Kidney epithelial cell (primary cell): Measurements from ENCODE around the gene SPTBN2. TPM values are rescaled to one million over a fixed set of nuclear protein-coding genes. Genes with fewer than 3 reads are reported as not detected.

Experiments used
- DNase-seq: peaks from one replicate; pipeline ENCODE4 v3.0.0-alpha.2; 2010; ENCODE audit warnings: low read depth
- H3K27me3 ChIP-seq: 2 replicates; pipeline ENCODE4 v1.6.0; 2011; ENCODE audit warnings: low read length; ENCODE audit not compliant: control insufficient read depth, insufficient read depth
- H3K36me3 ChIP-seq: 2 replicates; pipeline ENCODE4 v1.5.1; 2011; ENCODE audit warnings: low read length; ENCODE audit not compliant: control insufficient read depth, insufficient read depth
- H3K4me3 ChIP-seq: 2 replicates; pipeline ENCODE4 v1.5.1; 2011; ENCODE audit warnings: low read depth, mild to moderate bottlenecking, control low read depth, low read length
- CTCF ChIP-seq: IDR thresholded peaks from 2 replicates; pipeline ENCODE4 v1.5.1; 2011; ENCODE audit warnings: mild to moderate bottlenecking, moderate library complexity, low read length, control low read depth, inconsistent platforms; ENCODE audit not compliant: insufficient read depth, poor library complexity, severe bottlenecking
- total RNA-seq: library from RNA; depleted of rRNA; stranded (reverse); fragments of >200 nt; gene quantifications from 2 replicates; pipeline ENCODE4 v1.2.3, GENCODE V29; 2015

Gene SPTBN2
- total RNA-seq, 1 donor from 2014 or later: 79.4 TPM

DNA sequence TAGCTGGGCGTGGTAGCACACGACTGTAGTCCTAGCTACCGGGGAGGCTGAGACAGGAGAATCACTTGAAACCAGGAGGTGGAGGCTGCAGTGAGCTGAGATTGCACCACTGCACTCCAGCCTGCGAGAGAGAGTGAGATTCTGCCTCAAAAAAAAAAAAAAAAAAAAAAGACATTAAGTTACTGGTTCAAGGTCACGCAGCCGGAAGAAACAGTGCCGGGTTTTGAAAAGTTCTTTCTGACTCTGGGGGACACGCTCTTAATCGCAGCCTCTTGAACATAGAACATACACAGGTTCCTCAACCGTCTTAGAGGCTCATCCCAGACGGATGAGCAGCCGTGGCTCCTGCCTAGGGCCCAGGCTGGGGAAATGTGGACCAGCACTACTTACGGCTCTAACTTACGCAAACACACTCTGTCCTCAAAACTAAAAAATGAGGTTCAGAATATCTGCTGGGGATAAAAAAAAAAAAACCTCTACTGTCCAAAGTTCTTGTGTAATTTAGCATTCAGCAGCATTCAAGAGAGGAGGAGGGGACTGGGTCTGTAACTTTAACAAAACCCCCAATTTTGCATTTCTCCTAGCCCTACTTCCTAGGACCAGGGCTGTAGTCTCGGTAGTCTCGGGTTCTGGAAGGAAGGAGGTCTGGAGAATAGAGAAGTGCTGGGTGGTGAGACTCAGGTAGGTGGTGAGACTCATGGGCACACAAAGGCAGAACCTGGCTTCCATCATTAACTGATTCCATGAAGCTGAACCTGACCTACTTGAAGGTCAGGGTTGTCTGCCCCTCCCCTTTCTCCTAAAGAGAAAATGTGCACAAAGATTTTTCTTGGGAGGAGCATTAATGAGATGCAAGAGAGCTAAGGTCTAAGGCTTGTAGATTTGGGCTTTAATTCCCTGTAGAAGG, 6.0 kb downstream of the SPTBN2 start:
- no peak for DNase-seq
- no peaks in the 10 kb centered on the region for H3K36me3 ChIP-seq
- H3K4me3 ChIP-seq: no peak overlapping the region
- TF ChIP-seq CTCF: no peak
- no peaks in the 10 kb centered on the region for H3K27me3 ChIP-seq

- no peak for TF ChIP-seq CTCF
- Histone ChIP-seq H3K27me3 (no peaks in the 10 kb centered on the region), H3K36me3 (no peaks in the 10 kb centered on the region), H3K4me3 (no peak overlapping the region)
- DNase-seq: no peak
These were observed 7.1 kb downstream of the SPTBN2 start for GRCh38 chr11:66721939-66722338.

DNA sequence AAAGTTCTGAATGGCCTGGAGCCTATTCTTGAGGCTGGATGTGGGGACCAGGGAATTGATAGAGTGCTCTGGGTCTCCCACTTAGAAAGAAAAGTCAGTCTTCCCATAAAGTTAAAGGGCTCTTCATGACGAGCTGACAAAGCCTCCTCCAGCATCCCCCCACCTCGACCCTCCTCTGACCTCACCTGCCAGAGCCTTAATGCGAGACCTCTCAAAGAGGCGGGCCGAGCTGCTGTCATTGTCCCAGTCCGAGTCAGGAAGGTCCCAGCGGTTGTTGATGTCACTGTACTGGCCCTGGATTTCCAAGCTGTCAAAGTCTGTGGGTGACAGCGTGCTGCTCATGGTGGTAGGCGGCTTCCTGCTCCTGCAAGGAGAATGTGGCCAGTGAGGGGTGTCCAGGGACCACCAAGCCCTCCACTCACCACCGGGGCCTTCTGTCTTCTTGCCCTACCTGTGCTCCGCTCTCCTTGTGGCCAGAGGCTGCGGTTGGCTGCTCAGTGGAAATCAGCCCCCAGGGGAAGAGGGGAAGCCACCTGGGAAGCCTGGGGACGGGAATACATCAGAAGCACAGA, 8.0 kb downstream of the SPTBN2 start:
- Histone ChIP-seq H3K27me3 (no peaks in the 10 kb centered on the region), H3K36me3 (no peaks in the 10 kb centered on the region), H3K4me3 (no peak overlapping the region)
- DNase-seq: no peak
- TF ChIP-seq CTCF: no peak

GRCh38 chr11:66720223-66720898, 8.7 kb downstream of the SPTBN2 start:
- DNase-seq: peak; percentile 86
- H3K4me3 ChIP-seq: peak overlapping the region; percentile 15
- no peak for TF ChIP-seq CTCF
- no peaks in the 10 kb centered on the region for H3K27me3 ChIP-seq
- no peaks in the 10 kb centered on the region for H3K36me3 ChIP-seq

DNA sequence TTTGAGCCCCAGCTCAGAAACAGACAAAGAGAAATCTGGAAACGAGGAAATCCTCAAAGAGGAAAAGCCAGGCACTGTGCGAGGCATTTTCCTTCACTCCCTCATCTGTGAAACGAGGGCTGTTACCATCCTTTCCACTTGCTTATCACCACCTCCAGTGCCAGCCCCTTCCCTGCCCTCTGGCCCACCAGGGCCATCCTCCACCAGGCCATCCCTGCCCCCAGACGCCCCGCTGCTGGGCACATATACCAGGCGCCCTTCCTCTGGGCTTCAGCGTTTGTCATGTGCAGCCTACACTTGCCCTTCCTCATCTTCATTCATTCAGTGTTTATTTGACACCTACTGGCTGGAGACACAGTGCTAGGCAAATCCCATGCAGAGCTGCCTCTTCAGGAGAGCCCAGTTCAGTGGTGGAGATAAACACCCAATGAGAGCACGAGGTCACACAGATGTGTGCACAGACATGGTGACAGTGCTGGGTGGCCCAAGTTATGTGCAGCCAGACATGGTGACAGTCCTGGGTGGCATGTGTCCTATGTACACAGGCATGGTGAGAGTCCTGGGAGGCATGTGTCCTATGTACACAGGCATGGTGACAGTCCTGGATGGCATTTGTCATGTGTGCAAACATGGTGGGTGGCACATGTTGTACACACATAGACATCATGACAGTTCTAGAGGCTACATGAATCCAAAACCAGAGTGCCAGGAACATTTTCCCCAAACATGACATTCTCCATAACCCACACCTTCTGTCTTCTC, 9.7 kb downstream of the SPTBN2 start:
- DNase-seq: no peak
- H3K4me3 ChIP-seq: no peak overlapping the region
- H3K27me3 ChIP-seq: no peaks in the 10 kb centered on the region
- no peak for TF ChIP-seq CTCF
- peaks cover 1% of the 10 kb centered on the region for H3K36me3 ChIP-seq
